Measurements from ENCODE around the gene RNASEH2A. TPM values are rescaled to one million over a fixed set of nuclear protein-coding genes. Genes with fewer than 3 reads are reported as not detected.

RNASEH2A gene
- total RNA-seq, 2 experiments from 2014 or later, result 1.5 to 2.7 TPM

DNA sequence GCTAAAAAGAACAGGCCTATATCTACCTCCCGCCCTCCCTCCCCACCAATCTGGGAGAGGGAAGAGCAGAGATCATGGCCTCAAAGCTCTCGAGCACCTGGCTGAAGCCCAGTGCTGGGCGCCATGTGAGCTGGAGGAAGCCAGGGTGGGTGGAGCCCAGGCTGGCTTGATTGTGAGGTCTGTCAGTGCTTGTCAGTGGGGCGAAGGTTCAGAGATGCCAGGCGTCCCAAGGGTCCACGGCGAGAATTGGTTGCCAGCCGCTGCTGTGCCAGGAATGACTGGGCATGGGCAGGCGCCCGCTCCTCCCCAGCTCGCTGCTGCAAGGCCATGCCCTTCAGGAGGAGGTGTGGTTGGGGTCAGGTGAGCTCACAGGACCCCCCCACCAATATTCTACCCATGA lies 43.3 kb upstream of the RNASEH2A start:
- Histone ChIP-seq H3K27ac (ENCODE audit: low read depth in 1 of 2, low read length in 2 of 2) (no peak overlapping the region), H3K36me3 (ENCODE audit: insufficient read depth, low read length) (no peaks in the 10 kb centered on the region), H3K27me3 (ENCODE audit: control insufficient read depth in 1 of 2, insufficient read depth in 2 of 2, low read length in 2 of 2) (peaks cover 0 to under 1% of the 10 kb centered on the region in 2 experiments), H3K4me3 (ENCODE audit: low read length) (no peak overlapping the region), H3K9me3 (ENCODE audit: control insufficient read depth in 1 of 2, insufficient read depth in 1 of 2, low read length in 2 of 2) (peaks cover 0 to 5% of the 10 kb centered on the region in 2 experiments), H3K4me1 (ENCODE audit: insufficient read depth, low read length) (peaks cover 13% of the 10 kb centered on the region)
- Mint-ChIP-seq H3K4me3 (no peak overlapping the region), H3K4me1 (ENCODE audit: low read depth) (no peaks in the 10 kb centered on the region), H3K27ac (no peak overlapping the region), H3K27me3 (peaks cover 5% of the 10 kb centered on the region), H3K9me3 (no peaks in the 10 kb centered on the region), H3K36me3 (ENCODE audit: low read depth) (peaks cover 4% of the 10 kb centered on the region)
- intact Hi-C loops (cut with DNase I, micrococcal nuclease), result no loop called here
- no peak for ATAC-seq (ENCODE audit: poor library complexity)
- CTCF ChIA-PET, result interaction anchor here (2.0 kb wide), 1 partner anchor 33 kb away, joined by 5 read pairs; no protein-coding TSS in a partner anchor
- POLR2A ChIA-PET, result no interaction called here
- TF ChIP-seq, protein P1, sequence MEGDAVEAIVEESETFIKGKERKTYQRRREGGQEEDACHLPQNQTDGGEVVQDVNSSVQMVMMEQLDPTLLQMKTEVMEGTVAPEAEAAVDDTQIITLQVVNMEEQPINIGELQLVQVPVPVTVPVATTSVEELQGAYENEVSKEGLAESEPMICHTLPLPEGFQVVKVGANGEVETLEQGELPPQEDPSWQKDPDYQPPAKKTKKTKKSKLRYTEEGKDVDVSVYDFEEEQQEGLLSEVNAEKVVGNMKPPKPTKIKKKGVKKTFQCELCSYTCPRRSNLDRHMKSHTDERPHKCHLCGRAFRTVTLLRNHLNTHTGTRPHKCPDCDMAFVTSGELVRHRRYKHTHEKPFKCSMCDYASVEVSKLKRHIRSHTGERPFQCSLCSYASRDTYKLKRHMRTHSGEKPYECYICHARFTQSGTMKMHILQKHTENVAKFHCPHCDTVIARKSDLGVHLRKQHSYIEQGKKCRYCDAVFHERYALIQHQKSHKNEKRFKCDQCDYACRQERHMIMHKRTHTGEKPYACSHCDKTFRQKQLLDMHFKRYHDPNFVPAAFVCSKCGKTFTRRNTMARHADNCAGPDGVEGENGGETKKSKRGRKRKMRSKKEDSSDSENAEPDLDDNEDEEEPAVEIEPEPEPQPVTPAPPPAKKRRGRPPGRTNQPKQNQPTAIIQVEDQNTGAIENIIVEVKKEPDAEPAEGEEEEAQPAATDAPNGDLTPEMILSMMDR (IDR thresholded peaks at IDR 0.05), result no peak
- no peak for DNase-seq

DNA sequence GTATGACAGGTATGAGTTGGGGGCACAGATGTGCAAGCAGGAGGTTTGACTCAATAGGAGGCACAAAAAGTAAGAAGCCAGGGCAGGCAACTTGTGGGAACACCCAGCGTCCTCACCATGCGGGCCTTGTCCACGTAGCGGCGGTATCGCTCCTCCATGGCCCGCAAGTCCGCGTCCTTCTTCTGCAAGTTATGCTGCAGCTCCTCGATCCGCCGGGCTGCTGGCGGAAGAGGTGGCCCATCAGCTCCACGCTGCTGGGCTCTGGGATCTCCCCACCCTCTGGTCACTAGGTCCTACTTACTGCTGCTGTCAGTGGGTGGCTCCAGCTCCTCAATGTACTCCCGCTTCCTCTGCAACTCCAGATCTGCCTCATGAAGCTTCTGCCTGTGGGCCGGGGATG lies 41.7 kb upstream of the RNASEH2A start:
- intact Hi-C loops (cut with DNase I, micrococcal nuclease), result no loop called here
- Mint-ChIP-seq H3K9me3 (no peaks in the 10 kb centered on the region), H3K4me3 (no peak overlapping the region)

DNA sequence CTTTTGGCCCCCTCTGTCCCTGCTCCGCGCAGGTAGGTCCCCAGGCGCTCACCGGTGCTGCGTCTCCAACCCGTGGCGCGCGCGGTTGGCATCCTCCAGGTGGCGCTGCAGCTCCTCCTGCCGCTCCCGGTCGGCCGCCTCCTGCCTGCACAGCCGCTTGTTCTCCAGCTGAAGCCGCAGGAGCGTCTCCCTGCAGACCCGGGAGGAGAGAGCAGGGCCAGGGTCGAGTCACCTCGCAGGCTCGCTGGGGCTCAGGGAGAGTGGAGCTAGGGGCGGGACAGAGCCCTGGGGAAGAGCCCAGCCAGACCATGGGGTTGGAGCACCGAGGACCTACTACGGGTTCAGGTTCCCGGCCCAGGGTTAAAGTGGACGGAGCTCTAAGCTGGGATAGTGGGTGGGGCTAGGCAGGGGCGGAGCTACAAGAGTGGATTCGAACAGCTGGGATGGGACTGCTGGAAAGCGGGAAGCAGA lies 40.3 kb upstream of the RNASEH2A start:
- Mint-ChIP-seq H3K4me3 (no peak overlapping the region), H3K9me3 (no peaks in the 10 kb centered on the region), H3K4me1 (ENCODE audit: low read depth) (peaks cover 7% of the 10 kb centered on the region), H3K36me3 (ENCODE audit: low read depth) (peaks cover 4% of the 10 kb centered on the region), H3K27ac (no peak overlapping the region), H3K27me3 (no peaks in the 10 kb centered on the region)
- DNase-seq, result peak in 10 of 14 experiments; percentile 66 to 91 (median 80)
- CTCF ChIA-PET, result interaction anchor here (0.6 to 3.3 kb wide), 14 partner anchors 9 to 83 kb away, joined by 3 to 30 read pairs (median 4); partner anchors contain the start of genes FBXW9, GET3 and JUNB
- Histone ChIP-seq H3K4me3 (ENCODE audit: low read length) (no peak overlapping the region), H3K9me3 (ENCODE audit: control insufficient read depth in 1 of 2, insufficient read depth in 1 of 2, low read length in 2 of 2) (peaks cover 0 to 5% of the 10 kb centered on the region in 2 experiments), H3K36me3 (ENCODE audit: insufficient read depth, low read length) (no peaks in the 10 kb centered on the region), H3K27ac (ENCODE audit: low read depth in 1 of 2, low read length in 2 of 2) (no peak overlapping the region), H3K27me3 (ENCODE audit: control insufficient read depth in 1 of 2, insufficient read depth in 2 of 2, low read length in 2 of 2) (no peaks in the 10 kb centered on the region), H3K4me1 (ENCODE audit: insufficient read depth, low read length) (peaks cover 22% of the 10 kb centered on the region)
- intact Hi-C loops (cut with DNase I, micrococcal nuclease), result loop anchor here (1.0 to 2.0 kb wide), 3 partner anchors 30 to 81 kb away; no protein-coding TSS in a partner anchor
- POLR2A ChIA-PET, result interaction anchor here (0.5 to 2.3 kb wide), 10 partner anchors 9 to 459 kb away, joined by 3 to 14 read pairs (median 6); partner anchors contain the start of genes HOOK2, JUNB, PRDX2 and THSD8
- TF ChIP-seq, protein P1 (IDR thresholded peaks at IDR 0.05), result peak; percentile 90
- ATAC-seq (ENCODE audit: poor library complexity), result peak; percentile 77

More for the DNA sequence above, 41.7 kb upstream of the RNASEH2A start:
- H3K27ac ChIP-seq (ENCODE audit: low read depth in 1 of 2, low read length in 2 of 2), result no peak overlapping the region
- H3K4me3 ChIP-seq (ENCODE audit: low read length), result no peak overlapping the region
- TF ChIP-seq, protein P1 (IDR thresholded peaks at IDR 0.05), result no peak
- DNase-seq (no peak), ATAC-seq (ENCODE audit: poor library complexity) (no peak)
- peaks cover 4% of the 10 kb centered on the region for H3K36me3 Mint-ChIP-seq (ENCODE audit: low read depth)
- H3K27me3 Mint-ChIP-seq, result no peaks in the 10 kb centered on the region
- peaks cover 0 to 5% of the 10 kb centered on the region in 2 experiments for H3K9me3 ChIP-seq (ENCODE audit: control insufficient read depth in 1 of 2, insufficient read depth in 1 of 2, low read length in 2 of 2)
- H3K27me3 ChIP-seq (ENCODE audit: control insufficient read depth in 1 of 2, insufficient read depth in 2 of 2, low read length in 2 of 2), result no peaks in the 10 kb centered on the region
- H3K4me1 ChIP-seq (ENCODE audit: insufficient read depth, low read length), result peaks cover 19% of the 10 kb centered on the region
- no peaks in the 10 kb centered on the region for H3K4me1 Mint-ChIP-seq (ENCODE audit: low read depth)
- H3K27ac Mint-ChIP-seq, result no peak overlapping the region
- CTCF ChIA-PET, result interaction anchor here (3.1 to 3.3 kb wide), 2 partner anchors 31 to 83 kb away, joined by 19 to 30 read pairs; no protein-coding TSS in a partner anchor
- H3K36me3 ChIP-seq (ENCODE audit: insufficient read depth, low read length), result no peaks in the 10 kb centered on the region
- POLR2A ChIA-PET, result interaction anchor here (0.9 to 2.3 kb wide), 2 partner anchors 29 to 30 kb away, joined by 3 to 14 read pairs; partner anchors contain the start of gene TRIR

All from CD4-positive, alpha-beta T cell (primary cell).